Suprapubic skin (tissue), 4 donors: ENCODE data around the gene DPYD.

ENCODE experiments used
- CTCF ChIP-seq, 2 donors: fragments of 200-600 bp in 1 of 2; fragments of 450-650 bp in 1 of 2; sonication (generic) in 1 of 2; IDR thresholded peaks; one replicate each; pipeline ENCODE4 v1.5.1; 2016 to 2019; ENCODE audit warnings: antibody characterized with exemption in 2 of 2, mild to moderate bottlenecking in 1 of 2, moderate library complexity in 1 of 2
- EP300 ChIP-seq: sonication (generic); formaldehyde crosslinking; IDR thresholded peaks from one replicate; pipeline ENCODE4 v1.6.1; 2017; ENCODE audit warnings: antibody characterized with exemption
- POLR2A ChIP-seq, 2 donors: fragments of 450-650 bp; IDR thresholded peaks; one replicate each; pipeline ENCODE4 v1.6.1; 2017; ENCODE audit warnings: antibody characterized with exemption in 2 of 2, mild to moderate bottlenecking in 2 of 2, moderate library complexity in 2 of 2
- POLR2AphosphoS5 ChIP-seq, 3 donors: sonication (generic); formaldehyde crosslinking; IDR thresholded peaks; one replicate each; pipeline ENCODE4 v1.6.1; 2017; ENCODE audit warnings: antibody characterized with exemption in 3 of 3

DNA sequence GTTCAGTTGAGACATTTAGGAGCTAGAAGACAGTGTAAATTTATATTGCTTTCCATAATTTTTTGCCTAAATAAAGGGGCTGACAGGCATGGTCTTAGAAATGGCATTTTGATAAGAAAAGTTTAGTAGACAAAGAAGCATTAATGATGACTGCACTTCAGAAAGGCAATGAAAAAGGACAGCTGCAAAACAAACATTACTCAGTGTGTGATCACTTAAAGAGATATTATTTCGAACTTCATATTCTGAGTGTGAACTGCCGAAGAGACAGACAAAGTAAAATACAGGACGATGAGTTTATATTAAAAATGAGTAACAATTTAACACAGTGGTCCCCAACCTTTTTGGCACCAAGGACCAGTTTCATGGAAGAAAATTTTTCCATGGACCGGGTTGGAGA lies 243.1 kb downstream of the DPYD start:
- TF ChIP-seq POLR2A (IDR thresholded peaks at IDR 0.05), result no peak
- no peak for TF ChIP-seq CTCF (IDR thresholded peaks at IDR 0.05)
- TF ChIP-seq EP300, result no peak
- TF ChIP-seq POLR2AphosphoS5 (IDR thresholded peaks at IDR 0.05), result no peak
